Stimulated activated CD8-positive, alpha-beta memory T cell treated with anti-CD3 and anti-CD28 coated beads, Interleukin-4, amount 100 ng/mL, for 48 hours (primary cell): ENCODE results near the gene CHPT1.

Source experiments
- DNase-seq: peaks from one replicate; pipeline ENCODE4 v3.0.0-alpha.2; 2020

CHPT1 gene

GRCh38 chr12:101768781-101769180, 71.3 kb downstream of the CHPT1 start:
- no peak for DNase-seq

GRCh38 chr12:101769865-101770264, 72.4 kb downstream of the CHPT1 start:
- DNase-seq = no peak

- DNase-seq = no peak
Measured at GRCh38 chr12:101772012-101772775, 74.8 kb downstream of the CHPT1 start.

GRCh38 chr12:101773650-101774162, 76.3 kb downstream of the CHPT1 start:
- DNase-seq = peak; percentile 76

- DNase-seq = no peak
Measured at GRCh38 chr12:101775816-101776215, 78.4 kb downstream of the CHPT1 start.

GRCh38 chr12:101777485-101777884, 80.0 kb downstream of the CHPT1 start:
- no peak for DNase-seq

- DNase-seq = no peak
Measured at GRCh38 chr12:101777978-101778377, 80.5 kb downstream of the CHPT1 start.
